WTC11 (cell line): ENCODE measurements around the gene SRSF6. TPM values are rescaled to one million over a fixed set of nuclear protein-coding genes. Genes with fewer than 3 reads are reported as not detected.

Source experiments
- ATAC-seq: fragments of 200-7000 bp; cut with Tn5 transposase; 2 replicates; pipeline ENCODE4 v1.10.0; 2021; ENCODE audit warnings: mild to moderate bottlenecking, moderate library complexity
- CTCF ChIA-PET: fragments of 300-600 bp; sonication (Branson Sonifier 250); formaldehyde crosslinking; loops from one replicate; lab custom pipeline; 2021; ENCODE audit warnings: antibody characterized with exemption; lab: Charles Lee
- POLR2A ChIA-PET: fragments of 350-600 bp; sonication (Branson Sonifier 250); formaldehyde crosslinking; loops from one replicate; lab custom pipeline; 2021; ENCODE audit warnings: antibody characterized with exemption; lab: Charles Lee
- DNase-seq: peaks from one replicate; pipeline ENCODE4 v3.0.0; 2021; ENCODE audit warnings: low spot score
- H3K27ac Mint-ChIP-seq: 2 replicates; pipeline ENCODE4 v1.8.0; 2021; ENCODE audit warnings: mixed read lengths
- H3K27me3 Mint-ChIP-seq: 2 replicates; pipeline ENCODE4 v1.8.0; 2021; ENCODE audit warnings: low read depth, mild to moderate bottlenecking, moderate library complexity, mixed read lengths
- H3K36me3 Mint-ChIP-seq: 2 replicates; pipeline ENCODE4 v1.8.0; 2021; ENCODE audit warnings: mixed read lengths
- H3K4me1 Mint-ChIP-seq: 2 replicates; pipeline ENCODE4 v1.8.0; 2022; ENCODE audit warnings: mixed read lengths
- H3K4me3 Mint-ChIP-seq: 2 replicates; pipeline ENCODE4 v1.8.0; 2021; ENCODE audit warnings: mild to moderate bottlenecking, moderate library complexity, mixed read lengths
- H3K9me3 Mint-ChIP-seq: 2 replicates; pipeline ENCODE4 v1.8.0; 2021; ENCODE audit warnings: mixed read lengths
- CBFB ChIP-seq: sonication (generic); formaldehyde crosslinking; IDR thresholded peaks from 2 replicates; pipeline ENCODE4 v1.8.1; 2022; ENCODE audit warnings: mild to moderate bottlenecking, low read depth, missing genetic modification reagents
- CREB1 ChIP-seq: sonication (generic); formaldehyde crosslinking; IDR thresholded peaks from 2 replicates; pipeline ENCODE4 v1.8.0; 2023; ENCODE audit warnings: mild to moderate bottlenecking, missing genetic modification reagents
- CREM ChIP-seq: sonication (generic); formaldehyde crosslinking; IDR thresholded peaks from 2 replicates; pipeline ENCODE4 v1.8.1; 2022; ENCODE audit warnings: mild to moderate bottlenecking, missing genetic modification reagents, moderate library complexity
- CTCF ChIP-seq: fragments of 200-600 bp; IDR thresholded peaks from 2 replicates; pipeline ENCODE4 v1.8.0; 2022; ENCODE audit warnings: antibody characterized with exemption
- E2F4 ChIP-seq: sonication (generic); formaldehyde crosslinking; IDR thresholded peaks from 2 replicates; pipeline ENCODE4 v1.8.1; 2022; ENCODE audit warnings: low read depth, mild to moderate bottlenecking, moderate library complexity, missing genetic modification reagents, borderline replicate concordance
- EMX1 ChIP-seq: fragments of 250-450 bp; sonication (Bioruptor Pico); IDR thresholded peaks from 2 replicates; pipeline ENCODE4 v1.8.0; 2021; ENCODE audit warnings: mild to moderate bottlenecking
- ERG ChIP-seq: fragments of 250-450 bp; sonication (Bioruptor Pico); IDR thresholded peaks from 2 replicates; pipeline ENCODE4 v1.8.0; 2021; ENCODE audit warnings: mild to moderate bottlenecking
- FOXP1 ChIP-seq: sonication (generic); formaldehyde crosslinking; IDR thresholded peaks from 2 replicates; pipeline ENCODE4 v1.8.0; 2022; ENCODE audit warnings: missing genetic modification reagents, mild to moderate bottlenecking, moderate library complexity, borderline replicate concordance
- FOXP4 ChIP-seq: sonication (generic); formaldehyde crosslinking; IDR thresholded peaks from 2 replicates; pipeline ENCODE4 v1.8.0; 2022; ENCODE audit warnings: mild to moderate bottlenecking, missing genetic modification reagents
- GABPB1 ChIP-seq: sonication (generic); formaldehyde crosslinking; IDR thresholded peaks from 2 replicates; pipeline ENCODE4 v1.8.1; 2023; ENCODE audit warnings: mild to moderate bottlenecking, missing genetic modification reagents
- GTF2I ChIP-seq: fragments of 250-450 bp; sonication (Bioruptor Pico); conservative IDR thresholded peaks from 2 replicates; pipeline ENCODE4 v1.4.0; 2021; ENCODE audit warnings: mild to moderate bottlenecking
- HMGA2 ChIP-seq: fragments of 250-450 bp; sonication (Bioruptor Pico); IDR thresholded peaks from 2 replicates; pipeline ENCODE4 v1.4.0; 2021; ENCODE audit warnings: mild to moderate bottlenecking, moderate library complexity
- IRF2 ChIP-seq: sonication (generic); formaldehyde crosslinking; IDR thresholded peaks from 2 replicates; pipeline ENCODE4 v1.8.0; 2022; ENCODE audit warnings: low read depth, missing genetic modification reagents, borderline replicate concordance
- JAZF1 ChIP-seq: fragments of 250-450 bp; sonication (Bioruptor Pico); IDR thresholded peaks from 2 replicates; pipeline ENCODE4 v1.9.0; 2021; ENCODE audit warnings: moderate library complexity, mild to moderate bottlenecking, inconsistent platforms
- JUN ChIP-seq: sonication (generic); formaldehyde crosslinking; IDR thresholded peaks from 2 replicates; pipeline ENCODE4 v1.8.0; 2023; ENCODE audit warnings: mild to moderate bottlenecking, missing genetic modification reagents
- NR3C1 ChIP-seq: sonication (generic); formaldehyde crosslinking; conservative IDR thresholded peaks from 2 replicates; pipeline ENCODE4 v1.8.1; 2023; ENCODE audit warnings: low read depth, mild to moderate bottlenecking, missing genetic modification reagents
- PRRX2 ChIP-seq: fragments of 250-450 bp; sonication (Bioruptor Pico); IDR thresholded peaks from 2 replicates; pipeline ENCODE4 v1.8.0; 2021; ENCODE audit warnings: mild to moderate bottlenecking
- RORB ChIP-seq: fragments of 250-450 bp; sonication (Bioruptor Pico); IDR thresholded peaks from 2 replicates; pipeline ENCODE4 v1.9.0; 2021; ENCODE audit warnings: mild to moderate bottlenecking
- ZNF263 ChIP-seq: sonication (generic); formaldehyde crosslinking; IDR thresholded peaks from 2 replicates; pipeline ENCODE4 v1.8.1; 2022; ENCODE audit warnings: low read depth, mild to moderate bottlenecking, moderate library complexity, missing genetic modification reagents
- ZNF425 ChIP-seq: fragments of 250-450 bp; sonication (Bioruptor Pico); conservative IDR thresholded peaks from 2 replicates; pipeline ENCODE4 v1.9.0; 2021; ENCODE audit warnings: mild to moderate bottlenecking
- ZNF671 ChIP-seq: fragments of 250-450 bp; sonication (Bioruptor Pico); IDR thresholded peaks from 2 replicates; pipeline ENCODE4 v1.8.0; 2021; ENCODE audit warnings: mild to moderate bottlenecking
- total RNA-seq: library from RNA; stranded (reverse); gene quantifications from 3 replicates; pipeline ENCODE4 v1.2.3, GENCODE V29; 2021

SRSF6 gene
- total RNA-seq, 1 experiment from 2014 or later, result 107 TPM

GRCh38 chr20:43490038-43490437, 32.3 kb downstream of the SRSF6 start:
- ChIA-PET CTCF (interaction anchor here (0.7 kb wide), 1 partner anchor 437 kb away, joined by 4 read pairs; no protein-coding TSS in a partner anchor), POLR2A (interaction anchor here (0.6 kb wide), 1 partner anchor 34 kb away, joined by 5 read pairs; no protein-coding TSS in a partner anchor)
- Mint-ChIP-seq H3K27ac (no peak overlapping the region), H3K27me3 (peaks cover 8% of the 10 kb centered on the region), H3K4me3 (no peak overlapping the region), H3K4me1 (no peaks in the 10 kb centered on the region), H3K36me3 (peaks cover 21% of the 10 kb centered on the region), H3K9me3 (peaks cover 27% of the 10 kb centered on the region)
- peak; percentile 75 for TF ChIP-seq GABPB1 (CRISPR knock-in tag)
- TF ChIP-seq FOXP4 (CRISPR knock-in tag), result no peak
- DNase-seq (no peak), ATAC-seq (no peak)

- no peak for ATAC-seq
Observed at GRCh38 chr20:43492101-43492500, 34.4 kb downstream of the SRSF6 start.

More at GRCh38 chr20:43492101-43492500, 34.4 kb downstream of the SRSF6 start:
- Mint-ChIP-seq H3K9me3 (peaks cover 21% of the 10 kb centered on the region), H3K36me3 (peaks cover 12% of the 10 kb centered on the region), H3K4me3 (no peak overlapping the region), H3K4me1 (no peaks in the 10 kb centered on the region), H3K27ac (no peak overlapping the region), H3K27me3 (peaks cover 8% of the 10 kb centered on the region)
- DNase-seq, result no peak
- TF ChIP-seq FOXP1 (CRISPR knock-in tag), result no peak
- TF ChIP-seq EMX1 (CRISPR knock-in tag), result no peak
- no peak for TF ChIP-seq NR3C1 (CRISPR knock-in tag)
- no peak for TF ChIP-seq ZNF425
- TF ChIP-seq CBFB (CRISPR knock-in tag), result no peak
- no peak for TF ChIP-seq PRRX2 (CRISPR knock-in tag)
- TF ChIP-seq JUN (CRISPR knock-in tag), result no peak
- no peak for TF ChIP-seq HMGA2 (CRISPR knock-in tag)
- no peak for TF ChIP-seq RORB (CRISPR knock-in tag)
- no peak for TF ChIP-seq ZNF263 (CRISPR knock-in tag)
- TF ChIP-seq GTF2I (CRISPR knock-in tag), result no peak
- TF ChIP-seq ERG (CRISPR knock-in tag), result no peak
- TF ChIP-seq E2F4 (CRISPR knock-in tag), result no peak
- TF ChIP-seq CREB1 (CRISPR knock-in tag), result no peak
- TF ChIP-seq CTCF, result no peak
- TF ChIP-seq ZNF671 (CRISPR knock-in tag), result no peak
- no peak for TF ChIP-seq IRF2 (CRISPR knock-in tag)
- TF ChIP-seq CREM (CRISPR knock-in tag), result no peak
- no peak for TF ChIP-seq JAZF1
- ChIA-PET POLR2A (no interaction called here), CTCF (interaction anchor here (0.9 kb wide), 1 partner anchor 200 kb away, joined by 3 read pairs; no protein-coding TSS in a partner anchor)
